Breast epithelium (tissue), 4 donors: ENCODE data around the gene MCUB. TPM values are rescaled to one million over a fixed set of nuclear protein-coding genes. Genes with fewer than 3 reads are reported as not detected.

Experiments used
- DNase-seq, 2 donors: peaks; one replicate each; pipeline ENCODE4 v3.0.0-alpha.2; 2019; ENCODE audit warnings: low spot score in 2 of 2
- H3K27ac ChIP-seq, 2 donors: fragments of 200-600 bp; sonication (generic) in 1 of 2; one replicate each; pipeline ENCODE4 v1.5.1; 2016 to 2019; ENCODE audit warnings: mild to moderate bottlenecking in 1 of 2
- H3K27me3 ChIP-seq, 2 donors: fragments of 200-600 bp; sonication (generic) in 1 of 2; one replicate each; pipeline versions ENCODE4 v1.5.1 to v1.6.0; 2017 to 2019; ENCODE audit warnings: control low read depth in 1 of 2, mild to moderate bottlenecking in 1 of 2
- H3K36me3 ChIP-seq: fragments of 200-600 bp; one replicate; pipeline ENCODE4 v1.5.1; 2019
- H3K4me1 ChIP-seq, 2 donors: fragments of 200-600 bp; sonication (generic); one replicate each; pipeline ENCODE4 v1.5.1; 2016 to 2019; ENCODE audit warnings: control low read depth in 1 of 2
- H3K4me3 ChIP-seq, 3 donors: fragments of 200-600 bp; sonication (generic); 1 replicate in 2 of 3; 2 replicates in 1 of 3; pipeline ENCODE4 v1.5.1; 2016 to 2019; ENCODE audit warnings: mild to moderate bottlenecking in 3 of 3, moderate library complexity in 2 of 3
- H3K9me3 ChIP-seq, 2 donors: fragments of 200-600 bp; sonication (generic) in 1 of 2; one replicate each; pipeline ENCODE4 v1.5.1; 2016 to 2019; ENCODE audit warnings: control low read depth in 1 of 2
- CTCF ChIP-seq, 3 donors: fragments of 450-650 bp; IDR thresholded peaks; one replicate each; pipeline ENCODE4 v1.5.1; 2016 to 2017; ENCODE audit warnings: antibody characterized with exemption in 3 of 3, mild to moderate bottlenecking in 3 of 3, moderate library complexity in 3 of 3
- POLR2A ChIP-seq: fragments of 450-650 bp; IDR thresholded peaks from one replicate; pipeline ENCODE4 v1.6.1; 2016; ENCODE audit warnings: antibody characterized with exemption, mild to moderate bottlenecking, moderate library complexity
- POLR2AphosphoS5 ChIP-seq, 3 donors: sonication (generic); formaldehyde crosslinking; IDR thresholded peaks; one replicate each; pipeline ENCODE4 v1.6.1; 2017; ENCODE audit warnings: antibody characterized with exemption in 3 of 3
- intact Hi-C: fragments of 100-400 bp; cut with DNase I; formaldehyde crosslinking; loops from one replicate; pipeline ENCODE4 v1.15.1; 2023; ENCODE audit warnings: low total_unique reads
- total RNA-seq, 3 donors: library from RNA; depleted of rRNA; stranded (reverse); fragments of >200 nt; gene quantifications; one replicate each; pipeline ENCODE4 v1.1.0, GENCODE V29; 2016

The MCUB gene
- total RNA-seq, 3 donors from 2014 or later, result 16.4 to 29.4 (median 26.5) TPM

- Histone ChIP-seq H3K9me3 (no peaks in the 10 kb centered on the region), H3K27ac (peak overlapping the region; percentile 87 to 92)
- intact Hi-C loops, result no loop called here
Observed at GRCh38 chr4:109730619-109731545, 170.8 kb downstream of the MCUB start.

GRCh38 chr4:109733728-109734127, 173.7 kb downstream of the MCUB start:
- Histone ChIP-seq H3K27ac (no peak overlapping the region), H3K27me3 (no peaks in the 10 kb centered on the region), H3K9me3 (no peaks in the 10 kb centered on the region), H3K4me3 (no peak overlapping the region), H3K4me1 (no peaks in the 10 kb centered on the region), H3K36me3 (no peaks in the 10 kb centered on the region)
- intact Hi-C loops, result no loop called here
- TF ChIP-seq POLR2AphosphoS5 (IDR thresholded peaks at IDR 0.05) (no peak), CTCF (IDR thresholded peaks at IDR 0.05) (no peak), POLR2A (no peak)
- DNase-seq, result no peak

More at GRCh38 chr4:109730619-109731545, 170.8 kb downstream of the MCUB start:
- DNase-seq, result no peak
- Histone ChIP-seq H3K4me1 (no peaks in the 10 kb centered on the region), H3K27me3 (no peaks in the 10 kb centered on the region), H3K36me3 (no peaks in the 10 kb centered on the region), H3K4me3 (peak overlapping the region; percentile 79 to 84 (median 80))
- TF ChIP-seq POLR2AphosphoS5 (IDR thresholded peaks at IDR 0.05), result no peak
- no peak for TF ChIP-seq POLR2A
- TF ChIP-seq CTCF (IDR thresholded peaks at IDR 0.05), result no peak

GRCh38 chr4:109735566-109736365, 175.7 kb downstream of the MCUB start:
- intact Hi-C loops, result no loop called here
- Histone ChIP-seq H3K9me3 (no peaks in the 10 kb centered on the region), H3K36me3 (no peaks in the 10 kb centered on the region), H3K4me1 (no peaks in the 10 kb centered on the region), H3K4me3 (no peak overlapping the region), H3K27me3 (no peaks in the 10 kb centered on the region), H3K27ac (no peak overlapping the region)
- TF ChIP-seq POLR2A (no peak), CTCF (IDR thresholded peaks at IDR 0.05) (no peak)
- DNase-seq, result no peak

Other genes with a start within 250 kb of the MCUB start
- gene SEC24B, start 126.4 kb upstream of the MCUB start, total RNA-seq, result 10 to 100 TPM; 39.2 to 51.2 (median 42.3) TPM
- gene CASP6, start 143.2 kb downstream of the MCUB start, total RNA-seq, result 10 to 100 TPM; 18.6 to 39.1 (median 24.9) TPM
- 10 to 100 TPM; 23.3 to 24.6 (median 23.7) TPM for gene PLA2G12A, start 169.8 kb downstream of the MCUB start, total RNA-seq
- 10 to 100 TPM; 15.8 to 56.5 (median 32.1) TPM for gene CFI, start 241.8 kb downstream of the MCUB start, total RNA-seq